ENCODE measurements around the gene RBFOX1.

Gene RBFOX1

DNA sequence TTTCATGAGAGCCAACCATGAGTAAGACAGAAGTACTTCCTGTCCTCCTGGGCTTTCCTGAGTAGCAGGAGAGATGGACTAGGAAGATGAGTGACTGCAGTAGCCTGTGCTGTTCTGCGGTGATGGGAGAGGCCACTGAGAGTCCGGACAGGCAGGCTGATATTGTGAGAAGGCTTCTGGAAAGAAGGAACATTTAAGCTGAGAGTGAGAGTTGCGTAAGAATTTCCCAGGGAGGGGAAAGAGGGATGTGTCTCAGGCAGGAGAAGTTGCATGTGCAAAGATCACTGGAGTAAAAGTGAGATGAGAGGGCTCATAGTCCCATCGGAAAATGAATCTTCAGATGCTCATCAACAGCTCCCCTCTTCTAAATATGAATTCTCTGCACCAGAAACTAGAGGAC lies 258.3 kb downstream of the RBFOX1 start:
- DNase-seq (ENCODE audit: low spot score), result no peak
- TF ChIP-seq, protein P1, sequence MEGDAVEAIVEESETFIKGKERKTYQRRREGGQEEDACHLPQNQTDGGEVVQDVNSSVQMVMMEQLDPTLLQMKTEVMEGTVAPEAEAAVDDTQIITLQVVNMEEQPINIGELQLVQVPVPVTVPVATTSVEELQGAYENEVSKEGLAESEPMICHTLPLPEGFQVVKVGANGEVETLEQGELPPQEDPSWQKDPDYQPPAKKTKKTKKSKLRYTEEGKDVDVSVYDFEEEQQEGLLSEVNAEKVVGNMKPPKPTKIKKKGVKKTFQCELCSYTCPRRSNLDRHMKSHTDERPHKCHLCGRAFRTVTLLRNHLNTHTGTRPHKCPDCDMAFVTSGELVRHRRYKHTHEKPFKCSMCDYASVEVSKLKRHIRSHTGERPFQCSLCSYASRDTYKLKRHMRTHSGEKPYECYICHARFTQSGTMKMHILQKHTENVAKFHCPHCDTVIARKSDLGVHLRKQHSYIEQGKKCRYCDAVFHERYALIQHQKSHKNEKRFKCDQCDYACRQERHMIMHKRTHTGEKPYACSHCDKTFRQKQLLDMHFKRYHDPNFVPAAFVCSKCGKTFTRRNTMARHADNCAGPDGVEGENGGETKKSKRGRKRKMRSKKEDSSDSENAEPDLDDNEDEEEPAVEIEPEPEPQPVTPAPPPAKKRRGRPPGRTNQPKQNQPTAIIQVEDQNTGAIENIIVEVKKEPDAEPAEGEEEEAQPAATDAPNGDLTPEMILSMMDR (IDR thresholded peaks at IDR 0.05; ENCODE audit: extremely low read depth, insufficient read depth, missing control alignments), result no peak
- in situ Hi-C loops (cut with MboI; ENCODE audit: low pct_unique_long_range_greater_than_20kb, low sequenced_read_pairs, unreplicated experiment), result no loop called here

DNA sequence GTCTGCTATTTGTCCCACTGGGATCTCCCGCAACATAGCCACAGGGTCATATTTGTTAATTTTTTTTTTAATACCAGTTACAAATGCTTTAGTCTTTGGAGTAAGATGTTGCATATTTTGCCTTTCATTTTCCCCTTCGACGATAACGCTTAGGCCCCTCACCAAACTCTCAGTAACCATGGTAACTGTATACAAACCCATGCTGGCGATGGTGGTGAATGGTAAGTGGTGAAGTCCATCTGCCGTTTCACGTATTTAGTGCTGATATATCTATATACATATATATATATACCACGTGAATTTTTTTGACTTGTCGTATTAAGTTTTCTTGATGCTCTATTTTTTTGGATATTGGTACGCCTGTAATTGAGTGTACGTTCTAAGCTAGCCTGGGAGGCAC lies 263.7 kb downstream of the RBFOX1 start:
- TF ChIP-seq, protein P1 (IDR thresholded peaks at IDR 0.05; ENCODE audit: extremely low read depth, insufficient read depth, missing control alignments), result no peak
- no peak for DNase-seq (ENCODE audit: low spot score)
- in situ Hi-C loops (cut with MboI; ENCODE audit: low pct_unique_long_range_greater_than_20kb, low sequenced_read_pairs, unreplicated experiment), result no loop called here

DNA sequence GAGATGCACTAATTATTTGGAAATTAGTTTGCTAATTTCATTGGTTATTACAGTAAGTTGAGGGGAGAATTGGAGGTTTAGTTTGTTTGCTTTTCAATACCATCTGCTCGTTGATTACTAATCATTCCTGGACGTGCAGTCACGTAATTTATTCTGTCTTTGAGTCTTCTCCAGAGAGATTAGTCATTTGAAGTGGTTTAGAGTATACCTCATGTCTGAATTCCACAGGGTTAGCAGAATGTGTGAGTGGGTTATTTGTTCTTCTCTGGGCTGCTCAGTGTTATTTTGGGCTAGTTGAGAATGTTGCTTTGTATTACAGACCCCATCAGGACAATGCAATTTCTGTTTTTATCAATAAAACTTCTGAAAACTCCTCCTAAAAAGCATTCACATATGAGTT lies 265.0 kb downstream of the RBFOX1 start:
- TF ChIP-seq, protein P1 (IDR thresholded peaks at IDR 0.05; ENCODE audit: extremely low read depth, insufficient read depth, missing control alignments), result no peak
- DNase-seq (ENCODE audit: low spot score), result no peak
- in situ Hi-C loops (cut with MboI; ENCODE audit: low pct_unique_long_range_greater_than_20kb, low sequenced_read_pairs, unreplicated experiment), result no loop called here

DNA sequence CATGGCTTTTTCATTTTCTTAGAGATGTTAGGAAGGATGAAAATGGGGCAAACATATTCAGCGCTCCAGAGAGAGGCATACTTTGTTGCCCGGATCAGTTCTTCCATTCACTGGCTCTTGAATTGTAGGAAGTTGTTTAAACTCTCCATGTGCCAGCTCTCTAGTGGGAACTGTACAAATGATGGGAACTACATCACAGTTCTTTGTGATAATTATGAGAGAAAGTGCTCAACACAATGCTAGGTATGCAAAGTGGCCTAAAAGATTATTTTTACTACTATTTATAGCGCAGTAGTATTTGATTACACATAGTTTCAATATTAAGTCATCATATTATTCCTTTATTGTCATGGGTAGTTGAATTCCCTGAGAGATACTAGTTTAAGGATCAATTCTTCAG lies 268.5 kb downstream of the RBFOX1 start:
- TF ChIP-seq, protein P1 (IDR thresholded peaks at IDR 0.05; ENCODE audit: extremely low read depth, insufficient read depth, missing control alignments), result no peak
- in situ Hi-C loops (cut with MboI; ENCODE audit: low pct_unique_long_range_greater_than_20kb, low sequenced_read_pairs, unreplicated experiment), result no loop called here
- no peak for DNase-seq (ENCODE audit: low spot score)

DNA sequence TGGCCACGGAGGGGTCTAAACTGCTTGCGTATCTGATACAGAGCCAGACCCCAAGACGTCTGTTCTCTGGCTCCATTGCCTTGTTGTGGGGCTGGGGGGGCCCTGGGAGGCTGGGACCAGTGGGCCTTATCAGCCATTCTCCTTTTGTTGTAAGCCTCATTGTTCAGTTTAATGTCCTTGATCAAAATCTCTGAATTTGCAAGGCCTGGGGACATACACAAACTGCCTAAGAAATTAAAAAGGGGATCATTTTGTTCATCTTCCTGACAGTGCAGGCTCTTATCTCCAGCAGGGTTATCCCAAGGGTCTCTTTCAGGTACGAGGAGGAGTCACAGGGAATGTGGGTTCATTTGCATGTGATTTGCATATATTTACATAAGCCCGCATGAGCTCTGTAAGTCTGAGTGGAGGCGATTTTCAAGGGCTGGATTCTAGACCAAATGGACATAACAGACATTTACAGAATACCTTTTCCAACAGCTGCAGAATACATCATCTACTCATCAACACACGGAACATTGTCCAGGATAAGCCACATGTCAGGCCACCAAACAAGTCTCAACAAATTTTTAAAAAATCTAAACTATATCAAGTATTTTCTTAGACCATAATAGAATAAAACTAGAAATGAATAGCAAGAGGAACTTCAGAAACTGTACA lies 269.8 kb downstream of the RBFOX1 start:
- TF ChIP-seq, protein P1 (IDR thresholded peaks at IDR 0.05; ENCODE audit: extremely low read depth, insufficient read depth, missing control alignments), result no peak
- no peak for DNase-seq (ENCODE audit: low spot score)
- in situ Hi-C loops (cut with MboI; ENCODE audit: low pct_unique_long_range_greater_than_20kb, low sequenced_read_pairs, unreplicated experiment), result no loop called here

DNA sequence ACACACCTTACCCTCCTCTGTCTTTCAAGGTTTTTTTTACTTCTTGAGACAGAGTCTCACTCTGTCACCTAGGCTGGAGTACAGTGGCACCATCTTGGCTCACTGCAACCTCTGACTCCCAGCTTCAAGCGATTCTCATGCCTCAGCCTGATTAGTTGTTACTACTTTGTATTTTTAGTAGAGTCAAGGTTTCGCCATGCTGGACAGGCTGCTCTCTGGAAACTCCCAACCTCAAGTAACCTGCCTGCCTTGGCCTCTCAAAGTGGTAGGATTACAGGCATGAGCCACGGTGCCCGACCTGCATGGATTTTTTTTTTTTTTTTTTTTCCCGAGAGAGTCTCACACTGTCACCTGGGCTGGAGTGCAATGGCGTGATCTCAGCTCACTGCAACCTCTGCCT lies 273.2 kb downstream of the RBFOX1 start:
- in situ Hi-C loops (cut with MboI; ENCODE audit: low pct_unique_long_range_greater_than_20kb, low sequenced_read_pairs, unreplicated experiment), result no loop called here
- TF ChIP-seq, protein P1 (IDR thresholded peaks at IDR 0.05; ENCODE audit: extremely low read depth, insufficient read depth, missing control alignments), result no peak
- no peak for DNase-seq (ENCODE audit: low spot score)
